ENCODE measurements around the gene GMPPA. TPM values are rescaled to one million over a fixed set of nuclear protein-coding genes. Genes with fewer than 3 reads are reported as not detected.

The GMPPA gene
- total RNA-seq, 1 donor: 46.0 TPM

- Histone ChIP-seq H3K27me3 (ENCODE audit: insufficient read depth, low read length) (peaks cover 28% of the 10 kb centered on the region), H3K36me3 (ENCODE audit: insufficient read depth, low read length) (no peaks in the 10 kb centered on the region), H3K4me3 (ENCODE audit: insufficient read depth, low read length) (no peak overlapping the region), H3K4me2 (ENCODE audit: insufficient read depth, low read length) (no peak overlapping the region), H3K4me1 (ENCODE audit: insufficient read depth, low read length) (peaks cover 16% of the 10 kb centered on the region), H2AFZ (ENCODE audit: low read length) (no peak overlapping the region), H3K79me2 (ENCODE audit: insufficient read depth, low read length) (no peaks in the 10 kb centered on the region), H3K9me3 (ENCODE audit: low read depth, low read length) (no peaks in the 10 kb centered on the region), H4K20me1 (ENCODE audit: insufficient read depth, low read length) (no peaks in the 10 kb centered on the region), H3K27ac (ENCODE audit: low read depth, low read length) (no peak overlapping the region)
- no peak for TF ChIP-seq CTCF (IDR thresholded peaks at IDR 0.05; ENCODE audit: extremely low read depth, low read depth, low read length)
- DNase-seq (ENCODE audit: insufficient read length, low spot score, missing footprints): no peak
Measured at GRCh38 chr2:219517954-219518778, 19.5 kb downstream of the GMPPA start.

- H3K4me3 ChIP-seq (ENCODE audit: insufficient read depth, low read length): no peak overlapping the region
- no peak overlapping the region for H3K27ac ChIP-seq (ENCODE audit: low read depth, low read length)
- no peaks in the 10 kb centered on the region for H3K9me3 ChIP-seq (ENCODE audit: low read depth, low read length)
- no peak for TF ChIP-seq CTCF (IDR thresholded peaks at IDR 0.05; ENCODE audit: extremely low read depth, low read depth, low read length)
- no peaks in the 10 kb centered on the region for H3K36me3 ChIP-seq (ENCODE audit: insufficient read depth, low read length)
- no peak overlapping the region for H2AFZ ChIP-seq (ENCODE audit: low read length)
- H3K27me3 ChIP-seq (ENCODE audit: insufficient read depth, low read length): peaks cover 15% of the 10 kb centered on the region
- H4K20me1 ChIP-seq (ENCODE audit: insufficient read depth, low read length): no peaks in the 10 kb centered on the region
- no peak overlapping the region for H3K4me2 ChIP-seq (ENCODE audit: insufficient read depth, low read length)
- DNase-seq (ENCODE audit: insufficient read length, low spot score, missing footprints): no peak
- no peaks in the 10 kb centered on the region for H3K79me2 ChIP-seq (ENCODE audit: insufficient read depth, low read length)
- peaks cover 16% of the 10 kb centered on the region for H3K4me1 ChIP-seq (ENCODE audit: insufficient read depth, low read length)
Measured at GRCh38 chr2:219519526-219519916, 20.8 kb downstream of the GMPPA start.

GRCh38 chr2:219520079-219520478 is 21.4 kb downstream of the GMPPA start:
- H3K9me3 ChIP-seq (ENCODE audit: low read depth, low read length): no peaks in the 10 kb centered on the region
- H3K27me3 ChIP-seq (ENCODE audit: insufficient read depth, low read length): peaks cover 14% of the 10 kb centered on the region
- H3K36me3 ChIP-seq (ENCODE audit: insufficient read depth, low read length): no peaks in the 10 kb centered on the region
- DNase-seq (ENCODE audit: insufficient read length, low spot score, missing footprints): peak; percentile 86
- H3K79me2 ChIP-seq (ENCODE audit: insufficient read depth, low read length): no peaks in the 10 kb centered on the region
- no peaks in the 10 kb centered on the region for H4K20me1 ChIP-seq (ENCODE audit: insufficient read depth, low read length)
- peaks cover 16% of the 10 kb centered on the region for H3K4me1 ChIP-seq (ENCODE audit: insufficient read depth, low read length)
- no peak for TF ChIP-seq CTCF (IDR thresholded peaks at IDR 0.05; ENCODE audit: extremely low read depth, low read depth, low read length)
- no peak overlapping the region for H3K4me2 ChIP-seq (ENCODE audit: insufficient read depth, low read length)
- no peak overlapping the region for H3K27ac ChIP-seq (ENCODE audit: low read depth, low read length)
- H2AFZ ChIP-seq (ENCODE audit: low read length): no peak overlapping the region
- H3K4me3 ChIP-seq (ENCODE audit: insufficient read depth, low read length): no peak overlapping the region

- DNase-seq (ENCODE audit: insufficient read length, low spot score, missing footprints): peak; percentile 96
Measured at GRCh38 chr2:219521066-219521880, 22.6 kb downstream of the GMPPA start.

More at GRCh38 chr2:219521066-219521880, 22.6 kb downstream of the GMPPA start:
- TF ChIP-seq CTCF (IDR thresholded peaks at IDR 0.05; ENCODE audit: extremely low read depth, low read depth, low read length): peak; percentile 75
- H3K36me3 ChIP-seq (ENCODE audit: insufficient read depth, low read length): no peaks in the 10 kb centered on the region
- peaks cover 16% of the 10 kb centered on the region for H3K4me1 ChIP-seq (ENCODE audit: insufficient read depth, low read length)
- peak overlapping the region; percentile 45 for H3K4me3 ChIP-seq (ENCODE audit: insufficient read depth, low read length)
- peak overlapping the region; percentile 85 for H2AFZ ChIP-seq (ENCODE audit: low read length)
- H3K4me2 ChIP-seq (ENCODE audit: insufficient read depth, low read length): peak overlapping the region; percentile 71
- no peaks in the 10 kb centered on the region for H3K9me3 ChIP-seq (ENCODE audit: low read depth, low read length)
- H3K27ac ChIP-seq (ENCODE audit: low read depth, low read length): peak overlapping the region; percentile 54
- no peaks in the 10 kb centered on the region for H3K79me2 ChIP-seq (ENCODE audit: insufficient read depth, low read length)
- H3K27me3 ChIP-seq (ENCODE audit: insufficient read depth, low read length): peaks cover 7% of the 10 kb centered on the region
- no peaks in the 10 kb centered on the region for H4K20me1 ChIP-seq (ENCODE audit: insufficient read depth, low read length)
